K562 (cell line): ENCODE measurements around the gene TRIM31. TPM values are rescaled to one million over a fixed set of nuclear protein-coding genes. Genes with fewer than 3 reads are reported as not detected.

ENCODE experiments used
- CBFA2T2 ChIP-seq: fragments of 450-650 bp; conservative IDR thresholded peaks from 2 replicates; pipeline ENCODE4 v1.6.1; 2017; ENCODE audit warnings: mild to moderate bottlenecking
- CREB3 ChIP-seq: fragments of 450-650 bp; conservative IDR thresholded peaks from 2 replicates; pipeline ENCODE4 v1.6.1; 2016; ENCODE audit warnings: missing genetic modification characterization, low read depth, mild to moderate bottlenecking, missing compliant biosample characterization, moderate library complexity
- JUN ChIP-seq, 2 experiments: sonication (generic) in 1 of 2; formaldehyde crosslinking in 1 of 2; IDR thresholded peaks; 2 replicates each; pipeline versions ENCODE4 v1.6.1 to v1.8.0; 2012 to 2022; ENCODE audit warnings: borderline replicate concordance in 2 of 2, mild to moderate bottlenecking in 2 of 2, improper control_type of control experiment in 1 of 2, low read depth in 1 of 2, low read length in 1 of 2, missing genetic modification reagents in 1 of 2
- MCM7 ChIP-seq, 2 experiments: fragments of 450-650 bp; IDR thresholded peaks; 2 replicates each; pipeline ENCODE4 v1.6.1; 2016 to 2018
- RB1 ChIP-seq: fragments of 450-650 bp; IDR thresholded peaks from 2 replicates; pipeline ENCODE4 v1.6.1; 2017; ENCODE audit warnings: low read depth, mild to moderate bottlenecking
- SREBF1 ChIP-seq: fragments of 150-350 bp; IDR thresholded peaks from 2 replicates; pipeline ENCODE4 v1.6.1; 2014; ENCODE audit warnings: antibody characterized with exemption, low read depth, low read length, borderline replicate concordance
- THRAP3 ChIP-seq: fragments of 450-650 bp; IDR thresholded peaks from 2 replicates; pipeline ENCODE4 v1.6.1; 2016; ENCODE audit warnings: mild to moderate bottlenecking, inconsistent platforms, borderline replicate concordance
- USF2 ChIP-seq: sonication (generic); formaldehyde crosslinking; IDR thresholded peaks from 2 replicates; pipeline ENCODE4 v1.5.0; 2020; ENCODE audit warnings: missing genetic modification reagents
- ZBTB40 ChIP-seq, 2 experiments: fragments of 450-650 bp in 1 of 2; sonication (generic) in 1 of 2; formaldehyde crosslinking in 1 of 2; IDR thresholded peaks; 2 replicates each; pipeline versions ENCODE4 v1.7.1 to v1.9.0; 2016 to 2022; ENCODE audit warnings: inconsistent platforms in 1 of 2, mild to moderate bottlenecking in 1 of 2, missing genetic modification reagents in 1 of 2
- ZNF165 ChIP-seq: fragments of 250-450 bp; sonication (Bioruptor Pico); IDR thresholded peaks from 2 replicates; pipeline ENCODE4 v1.4.0; 2020; ENCODE audit warnings: borderline replicate concordance
- ZNF212 ChIP-seq: fragments of 450-650 bp; formaldehyde crosslinking; IDR thresholded peaks from 2 replicates; pipeline ENCODE4 v1.4.0; 2020; ENCODE audit warnings: mild to moderate bottlenecking
- ZNF3 ChIP-seq: fragments of 250-450 bp; sonication (Bioruptor Pico); IDR thresholded peaks from 2 replicates; pipeline ENCODE4 v1.5.0; 2021; ENCODE audit warnings: mild to moderate bottlenecking, moderate library complexity
- ZNF512 ChIP-seq: IDR thresholded peaks from 2 replicates; pipeline ENCODE4 v1.6.1; 2016; ENCODE audit warnings: missing genetic modification characterization, missing compliant biosample characterization
- ZSCAN29 ChIP-seq: fragments of 450-650 bp; IDR thresholded peaks from 2 replicates; pipeline ENCODE4 v1.6.1; 2017
- polyA plus RNA-seq, 8 experiments: library from polyadenylated mRNA; depleted of rRNA in 4 of 8; stranded (reverse) in 5 of 8; unstranded in 3 of 8; fragments of >200 nt; fragmentation: Nextera tagmentation in 2 of 8; fragmentation: Illumina TruSeq in 1 of 8; extraction: Ambion mirVana in 2 of 8; extraction: Trizol in 1 of 8; gene quantifications; 2 replicates each; pipeline versions ENCODE4 v1.2.1 to v1.2.3, GENCODE V29; 2011 to 2014; ENCODE audit warnings: inconsistent platforms in 1 of 8, missing spikeins in 1 of 8
- total RNA-seq, 7 experiments: library from RNA; depleted of rRNA in 6 of 7; stranded (reverse); fragments of >200 nt in 6 of 7; fragmentation: Illumina TruSeq in 2 of 7; extraction: Trizol in 2 of 7; gene quantifications; 2 replicates each; pipeline versions ENCODE4 v1.2.1 to v1.2.3, GENCODE V29; 2011 to 2021; ENCODE audit warnings: low replicate concordance in 1 of 7

TRIM31 gene
- total and polyA plus RNA-seq, 9 of the 15 experiments (the other 6 are each of a cell fraction or from before 2014, with no cell fraction given) = not detected

- no peak for TF ChIP-seq ZNF512 (tag)
- TF ChIP-seq USF2 (CRISPR knock-in tag) = no peak
- TF ChIP-seq MCM7 (IDR thresholded peaks at IDR 0.05) = no peak
- TF ChIP-seq ZNF165 (CRISPR knock-in tag) = peak; percentile 65; the same call in 1 of the 2 replicates
- TF ChIP-seq THRAP3 = no peak
- no peak for TF ChIP-seq ZNF212 (CRISPR knock-in tag)
- TF ChIP-seq ZBTB40 (IDR thresholded peaks at IDR 0.05) = peak; percentile 99
- TF ChIP-seq ZBTB40 (CRISPR knock-in tag; IDR thresholded peaks at IDR 0.05) = no peak
- no peak; the same call in 1 of the 2 replicates for TF ChIP-seq CREB3 (tag)
- TF ChIP-seq SREBF1 = no peak
- TF ChIP-seq JUN (IDR thresholded peaks at IDR 0.05; ENCODE audit: borderline replicate concordance, low read depth, low read length) = peak; percentile 84
- TF ChIP-seq JUN (CRISPR knock-in tag; IDR thresholded peaks at IDR 0.05; ENCODE audit: borderline replicate concordance) = no peak
- TF ChIP-seq ZNF3 (CRISPR knock-in tag) = no peak
- peak; percentile 75 for TF ChIP-seq RB1
- no peak for TF ChIP-seq CBFA2T2
- TF ChIP-seq ZSCAN29 = no peak
Observed at GRCh38 chr6:30066577-30067459, 46.1 kb downstream of the TRIM31 start, which contains the start of gene PPP1R11 (continued).
